Neural progenitor cell (in vitro differentiated cells): Measurements from ENCODE around the gene PDGFC.

Experiments
- EZH2 ChIP-seq: fragments of 200-600 bp; sonication (generic); IDR thresholded peaks from 2 replicates; pipeline ENCODE4 v1.6.1; 2017; ENCODE audit warnings: antibody characterized with exemption, mild to moderate bottlenecking, moderate library complexity
- EZH2phosphoT487 ChIP-seq: fragments of 200-600 bp; sonication (generic); IDR thresholded peaks from 2 replicates; pipeline ENCODE4 v1.6.1; 2017; ENCODE audit warnings: antibody characterized with exemption
- TF ChIP-seq, protein P1 (sequence below): fragments of 200-600 bp; sonication (generic); IDR thresholded peaks from 2 replicates; pipeline ENCODE4 v1.5.1; 2017; ENCODE audit warnings: antibody characterized with exemption, mild to moderate bottlenecking

DNA sequence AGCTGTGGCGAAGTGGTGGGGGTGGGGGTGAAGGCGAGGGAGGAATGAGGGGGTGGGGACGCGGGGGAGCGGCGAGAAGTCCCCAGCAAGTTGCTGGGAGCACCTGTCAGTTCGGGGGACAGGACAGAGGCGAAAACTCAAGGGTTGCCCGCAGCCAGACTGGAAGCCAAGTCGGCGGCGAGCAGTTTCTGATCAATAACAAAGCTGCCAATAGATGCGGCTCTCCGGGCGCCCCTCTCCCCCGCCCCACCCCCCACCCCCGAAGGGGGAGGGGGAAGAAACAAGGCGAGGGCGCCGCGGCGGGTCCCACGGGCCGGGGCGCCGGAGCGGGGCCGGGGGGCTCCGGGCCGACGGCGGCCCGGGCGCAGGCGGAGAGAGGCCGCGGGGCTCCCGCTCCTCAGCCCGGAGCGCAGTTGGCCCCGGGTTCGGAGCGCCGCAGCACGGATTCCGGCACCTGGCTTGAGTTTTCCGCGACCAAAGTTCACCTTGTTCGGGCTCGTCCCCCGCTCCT lies 379 bp downstream of the PDGFC start:
- TF ChIP-seq, protein P1, sequence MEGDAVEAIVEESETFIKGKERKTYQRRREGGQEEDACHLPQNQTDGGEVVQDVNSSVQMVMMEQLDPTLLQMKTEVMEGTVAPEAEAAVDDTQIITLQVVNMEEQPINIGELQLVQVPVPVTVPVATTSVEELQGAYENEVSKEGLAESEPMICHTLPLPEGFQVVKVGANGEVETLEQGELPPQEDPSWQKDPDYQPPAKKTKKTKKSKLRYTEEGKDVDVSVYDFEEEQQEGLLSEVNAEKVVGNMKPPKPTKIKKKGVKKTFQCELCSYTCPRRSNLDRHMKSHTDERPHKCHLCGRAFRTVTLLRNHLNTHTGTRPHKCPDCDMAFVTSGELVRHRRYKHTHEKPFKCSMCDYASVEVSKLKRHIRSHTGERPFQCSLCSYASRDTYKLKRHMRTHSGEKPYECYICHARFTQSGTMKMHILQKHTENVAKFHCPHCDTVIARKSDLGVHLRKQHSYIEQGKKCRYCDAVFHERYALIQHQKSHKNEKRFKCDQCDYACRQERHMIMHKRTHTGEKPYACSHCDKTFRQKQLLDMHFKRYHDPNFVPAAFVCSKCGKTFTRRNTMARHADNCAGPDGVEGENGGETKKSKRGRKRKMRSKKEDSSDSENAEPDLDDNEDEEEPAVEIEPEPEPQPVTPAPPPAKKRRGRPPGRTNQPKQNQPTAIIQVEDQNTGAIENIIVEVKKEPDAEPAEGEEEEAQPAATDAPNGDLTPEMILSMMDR, result no peak
- TF ChIP-seq EZH2 (no peak), EZH2phosphoT487 (no peak)
